ENCODE measurements around the gene SRSF3.

DNA sequence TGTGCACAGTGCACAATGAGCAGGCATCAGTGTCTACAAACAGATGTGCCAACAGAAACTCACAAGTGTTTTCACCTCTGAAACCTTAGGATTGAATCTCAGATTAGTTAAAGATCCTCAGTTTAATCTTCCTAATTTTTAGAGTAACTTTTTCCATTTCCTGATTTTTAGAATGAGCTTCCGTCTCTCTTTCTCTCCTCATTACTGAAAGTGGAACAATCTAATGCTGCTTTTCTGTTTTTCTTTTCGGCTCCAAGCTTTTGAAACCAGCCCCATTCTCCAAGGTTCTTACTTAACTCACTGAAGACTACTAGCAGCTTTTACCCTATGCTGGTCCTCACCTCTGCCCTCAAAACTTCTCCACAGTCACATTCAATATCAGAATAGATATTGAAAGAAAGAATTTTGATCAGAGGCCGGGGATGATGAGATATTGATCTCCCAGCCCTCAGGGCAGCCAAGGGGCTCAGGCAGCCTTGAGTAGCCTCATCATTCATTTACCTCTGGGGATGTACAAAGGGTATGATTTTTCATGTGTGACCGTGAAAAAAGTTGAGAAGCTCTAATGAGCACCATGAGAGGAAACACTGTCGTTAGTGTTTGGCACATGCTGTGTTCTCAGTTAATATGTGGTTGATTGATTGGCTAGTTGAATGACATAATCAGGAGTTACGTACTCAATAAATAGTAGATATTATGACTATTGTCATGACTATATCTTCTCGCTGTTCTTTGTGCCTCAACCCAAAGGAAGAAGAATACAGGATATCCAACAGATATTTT, 35.0 kb upstream of the SRSF3 start:
- TF ChIP-seq, protein P1, sequence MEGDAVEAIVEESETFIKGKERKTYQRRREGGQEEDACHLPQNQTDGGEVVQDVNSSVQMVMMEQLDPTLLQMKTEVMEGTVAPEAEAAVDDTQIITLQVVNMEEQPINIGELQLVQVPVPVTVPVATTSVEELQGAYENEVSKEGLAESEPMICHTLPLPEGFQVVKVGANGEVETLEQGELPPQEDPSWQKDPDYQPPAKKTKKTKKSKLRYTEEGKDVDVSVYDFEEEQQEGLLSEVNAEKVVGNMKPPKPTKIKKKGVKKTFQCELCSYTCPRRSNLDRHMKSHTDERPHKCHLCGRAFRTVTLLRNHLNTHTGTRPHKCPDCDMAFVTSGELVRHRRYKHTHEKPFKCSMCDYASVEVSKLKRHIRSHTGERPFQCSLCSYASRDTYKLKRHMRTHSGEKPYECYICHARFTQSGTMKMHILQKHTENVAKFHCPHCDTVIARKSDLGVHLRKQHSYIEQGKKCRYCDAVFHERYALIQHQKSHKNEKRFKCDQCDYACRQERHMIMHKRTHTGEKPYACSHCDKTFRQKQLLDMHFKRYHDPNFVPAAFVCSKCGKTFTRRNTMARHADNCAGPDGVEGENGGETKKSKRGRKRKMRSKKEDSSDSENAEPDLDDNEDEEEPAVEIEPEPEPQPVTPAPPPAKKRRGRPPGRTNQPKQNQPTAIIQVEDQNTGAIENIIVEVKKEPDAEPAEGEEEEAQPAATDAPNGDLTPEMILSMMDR (IDR thresholded peaks at IDR 0.05; ENCODE audit: low read length): no peak
- TF ChIP-seq EZH2 (IDR thresholded peaks at IDR 0.05; ENCODE audit: borderline replicate concordance, low read length): no peak
